ENCODE results near the gene TNNT1. TPM values are rescaled to one million over a fixed set of nuclear protein-coding genes. Genes with fewer than 3 reads are reported as not detected.

Gene TNNT1
- total RNA-seq, result 0.51 and 0.92 TPM in 2 replicates
- polyA plus RNA-seq, result 0.18 and 0.22 TPM in 2 replicates
- 0.35 and 0.39 TPM in 2 replicates for polyA plus RNA-seq (2011; cell fraction: cytosol; rRNA removed)
- 0.18 TPM in 1 of 2 replicates, not detected in the other for polyA plus RNA-seq (2011; cell fraction: nucleus; rRNA removed)
- 0.82 and 0.91 TPM in 2 replicates for polyA plus RNA-seq (2012)
- 5.8 and 5.9 TPM in 2 replicates for polyA minus RNA-seq
- 8.9 TPM for polyA minus RNA-seq (2011; cell fraction: cytosol; rRNA and poly(A)+ RNA removed)
- not detected in 2 replicates for polyA minus RNA-seq (2011; cell fraction: nucleus; rRNA and poly(A)+ RNA removed)
- Bru-seq, nascent RNA, result percentile 5 among the genes with signal in this experiment
- BruChase-seq, experiment 1, labeled RNA remaining after a 6-hour chase, result percentile 11 among the genes with signal in this experiment
- BruChase-seq, experiment 2, labeled RNA remaining after a 2-hour chase, result percentile 6 among the genes with signal in this experiment
- long read RNA-seq, partial matches to known transcripts, result 4 of 5 reads
- long read RNA-seq, other reads (novel, unspliced or antisense), result 0 of 5 reads

- intact Hi-C loops (cut with micrococcal nuclease), result loop anchor here (10.0 kb wide), 1 partner anchor 235 kb away; the partner anchor contains the start of genes RPL28 and TMEM238
- peaks cover 4% of the 10 kb centered on the region for H3K4me1 ChIP-seq (ENCODE audit: control insufficient read depth, extremely low read depth, insufficient read depth, low read length)
- H3K79me2 ChIP-seq (ENCODE audit: control insufficient read depth, insufficient read depth, low read length), result no peaks in the 10 kb centered on the region
- peaks cover 5 to 14% of the 10 kb centered on the region in 2 experiments for H3K27me3 ChIP-seq (ENCODE audit: control insufficient read depth in 2 of 2, insufficient read depth in 2 of 2, low read length in 2 of 2)
- no peak within 1 kb of the TSS for H2AFZ ChIP-seq (ENCODE audit: low read depth, low read length)
- ChIA-PET CTCF (interaction anchor here (1.0 kb wide), 1 partner anchor 354 kb away, joined by 3 read pairs; no protein-coding TSS in a partner anchor), POLR2A (no interaction called here)
- no peak within 1 kb of the TSS for H3K4me3 ChIP-seq (replicated peaks in 1 of 3; ENCODE audit: insufficient read depth in 1 of 3, low read depth in 1 of 3, low read length in 3 of 3)
- no peaks in the 10 kb centered on the region for H4K20me1 ChIP-seq (replicated peaks; ENCODE audit: control insufficient read depth, extremely low read depth, insufficient read depth, low read length)
- no peaks in the 10 kb centered on the region for H3K36me3 ChIP-seq (ENCODE audit: control insufficient read depth in 2 of 2, extremely low read depth in 1 of 2, insufficient read depth in 2 of 2, low read length in 2 of 2)
- no peak within 1 kb of the TSS for H3K9ac ChIP-seq (replicated peaks; ENCODE audit: extremely low read depth, insufficient read depth, low read length)
- no peaks in the 10 kb centered on the region for H3K9me3 ChIP-seq (replicated peaks; ENCODE audit: control insufficient read depth, insufficient read depth, low read length)
- DNase-seq (ENCODE audit: low read depth, low spot score), result no peak
- no peak within 1 kb of the TSS for H3K4me2 ChIP-seq (ENCODE audit: insufficient read depth, low read length)
- no TSS peak for BruUV-seq (replicated peaks)
- no peaks in the 10 kb centered on the region for H3K9me1 ChIP-seq (replicated peaks; ENCODE audit: control insufficient read depth, extremely low read depth, insufficient read depth, low read length)
- FAIRE-seq, result no peak
- dilution Hi-C loops (cut with MboI; ENCODE audit: extremely low pct_ligation_motif_present, low sequenced_read_pairs), result no loop called here
- TF ChIP-seq CTCF (IDR thresholded peaks at IDR 0.05; ENCODE audit: extremely low read depth in 1 of 2, insufficient read depth in 1 of 2, low read depth in 1 of 2, low read length in 2 of 2) (no peak), POLR2AphosphoS5 (IDR thresholded peaks at IDR 0.05; ENCODE audit: insufficient read depth, low read depth, low read length) (no peak), FOS (IDR thresholded peaks at IDR 0.05; ENCODE audit: borderline replicate concordance, insufficient read depth, low read length) (no peak), POLR2A (IDR thresholded peaks at IDR 0.05; ENCODE audit: low read depth, low read length) (no peak), JUN (IDR thresholded peaks at IDR 0.05; ENCODE audit: borderline replicate concordance, insufficient read depth, insufficient read length, low read depth) (no peak), MAX (IDR thresholded peaks at IDR 0.05; ENCODE audit: insufficient read depth, insufficient read length) (no peak), GATA2 (IDR thresholded peaks at IDR 0.05; ENCODE audit: insufficient read depth, insufficient read length, low read depth, low read length) (no peak), EZH2 (IDR thresholded peaks at IDR 0.05; ENCODE audit: borderline replicate concordance, low read depth, low read length, severe bottlenecking) (no peak), MYC (IDR thresholded peaks at IDR 0.05; ENCODE audit: low read depth, low read length) (no peak)
- H3K27ac ChIP-seq (ENCODE audit: insufficient read depth, low read depth, low read length), result no peak within 1 kb of the TSS
Observed at GRCh38 chr19:55149078-55150003, at the start of gene TNNT1. Gene TNNT1, minus strand, starts transcription at chr19:55149206. Its CDS starts 2,049 bp downstream, at chr19:55147157.
